Transverse colon (tissue), 4 donors: ENCODE results near the gene NR3C2. TPM values are rescaled to one million over a fixed set of nuclear protein-coding genes. Genes with fewer than 3 reads are reported as not detected.

ENCODE experiments used
- DNase-seq: peaks from one replicate; pipeline ENCODE4 v3.0.0-alpha.2; 2019
- H3K27ac ChIP-seq, 4 donors: fragments of 200-600 bp; sonication (generic); 2 replicates each; pipeline ENCODE4 v1.5.1; 2016 to 2018; ENCODE audit warnings: inconsistent platforms in 4 of 4
- H3K27me3 ChIP-seq: fragments of 200-600 bp; sonication (generic); 2 replicates; pipeline ENCODE4 v1.5.1; 2017; ENCODE audit warnings: inconsistent platforms
- H3K36me3 ChIP-seq, 4 donors: fragments of 200-600 bp; sonication (generic); 2 replicates each; pipeline ENCODE4 v1.5.1; 2017 to 2019; ENCODE audit warnings: inconsistent platforms in 4 of 4
- H3K4me1 ChIP-seq, 4 donors: fragments of 200-600 bp; sonication (generic); 2 replicates each; pipeline ENCODE4 v1.5.1; 2017 to 2020; ENCODE audit warnings: inconsistent platforms in 4 of 4
- H3K4me3 ChIP-seq, 4 donors: fragments of 200-600 bp; sonication (generic); 1 replicate in 1 of 4; 2 replicates in 3 of 4; pipeline versions ENCODE4 v1.5.1 to v1.6.1; 2017 to 2019; ENCODE audit warnings: inconsistent platforms in 4 of 4
- H3K9me3 ChIP-seq, 2 donors: fragments of 200-600 bp; sonication (generic); 2 replicates each; pipeline ENCODE4 v1.5.1; 2017 to 2019; ENCODE audit warnings: inconsistent platforms in 2 of 2
- CTCF ChIP-seq, 5 experiments: fragments of 200-600 bp in 3 of 5; fragments of 450-650 bp in 2 of 5; sonication (generic) in 3 of 5; IDR thresholded peaks; 1 replicate in 2 of 5; 2 replicates in 3 of 5; pipeline ENCODE4 v1.5.1; 2016 to 2017; ENCODE audit warnings: antibody characterized with exemption in 5 of 5, inconsistent platforms in 3 of 5, mild to moderate bottlenecking in 2 of 5, moderate library complexity in 1 of 5
- EP300 ChIP-seq: sonication (generic); formaldehyde crosslinking; IDR thresholded peaks from one replicate; pipeline ENCODE4 v1.6.1; 2017; ENCODE audit warnings: antibody characterized with exemption, low read depth
- POLR2A ChIP-seq: fragments of 450-650 bp; IDR thresholded peaks from one replicate; pipeline ENCODE4 v1.6.1; 2016; ENCODE audit warnings: antibody characterized with exemption, mild to moderate bottlenecking, moderate library complexity
- POLR2AphosphoS5 ChIP-seq, 3 donors: sonication (generic); formaldehyde crosslinking; IDR thresholded peaks; one replicate each; pipeline ENCODE4 v1.6.1; 2016; ENCODE audit warnings: antibody characterized with exemption in 3 of 3
- WGBS, 2 donors: methylation state at CpG; one replicate each; pipeline ENCODE4 v1.1.5; 2018; ENCODE audit warnings: low coverage in 1 of 2; 5-methylcytosine and 5-hydroxymethylcytosine counted together
- in situ Hi-C, 4 donors: fragments of 200-750 bp; cut with MboI; loops; one replicate each; pipeline versions ENCODE4 v1.15.0 to v1.15.1; 2017; ENCODE audit warnings: low sequenced_read_pairs in 3 of 4, low pct_ligation_motif_present in 1 of 4, low pct_unique_long_range_greater_than_20kb in 1 of 4
- intact Hi-C: fragments of 100-400 bp; cut with DNase I; formaldehyde crosslinking; loops from one replicate; pipeline ENCODE4 v1.15.1; 2023; ENCODE audit warnings: low total_unique reads
- total RNA-seq, 4 donors: library from RNA; depleted of rRNA; stranded (reverse); fragments of >200 nt; gene quantifications; one replicate each; pipeline ENCODE4 v1.1.0, GENCODE V29; 2016

Gene NR3C2
- total RNA-seq, 4 donors from 2014 or later: 55.5 to 147 (median 125) TPM

DNA sequence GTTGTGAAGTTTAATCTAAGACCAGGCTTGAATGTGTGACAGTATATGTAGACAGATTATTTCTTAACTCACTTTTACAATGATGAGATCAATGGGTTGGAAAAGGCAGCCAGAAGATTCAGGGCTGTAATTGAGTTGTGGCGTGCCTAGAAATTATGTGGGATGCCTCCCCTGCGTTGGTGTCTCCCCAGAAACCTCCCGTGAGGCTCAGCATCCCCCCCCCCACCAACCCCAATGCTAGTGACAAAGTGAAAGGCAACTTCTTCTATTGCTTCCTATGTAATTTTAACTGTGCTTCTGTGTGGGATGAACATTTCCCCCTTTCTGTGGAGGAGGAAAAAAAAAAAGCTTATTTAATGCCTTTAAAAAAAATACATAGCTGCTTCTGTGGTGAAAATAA is 412.4 kb downstream of the NR3C2 start:
- in situ Hi-C loops: no loop called here
- DNase-seq: no peak
- WGBS, 2 donors: 68 to 83% methylated on average over 3 of the region's 3 CpGs
- intact Hi-C loops: no loop called here
- no peak overlapping the region for H3K27ac ChIP-seq
- H3K4me1 ChIP-seq: peaks cover 4 to 13% (median 11%) of the 10 kb centered on the region in 4 donors
- TF ChIP-seq POLR2A: no peak
- no peak for TF ChIP-seq CTCF (IDR thresholded peaks at IDR 0.05)
- no peak for TF ChIP-seq POLR2AphosphoS5 (IDR thresholded peaks at IDR 0.05)
- no peak for TF ChIP-seq EP300
- no peaks in the 10 kb centered on the region for H3K36me3 ChIP-seq
- no peaks in the 10 kb centered on the region for H3K9me3 ChIP-seq
- no peak overlapping the region for H3K4me3 ChIP-seq
- H3K27me3 ChIP-seq: no peaks in the 10 kb centered on the region
